Retinal pigment epithelial cell (primary cell): ENCODE measurements around the gene CLIC5.

ENCODE experiments used
- DNase-seq: peaks from one replicate; pipeline ENCODE4 v3.0.0-alpha.2; 2010; ENCODE audit warnings: low read depth
- H3K4me3 ChIP-seq: 2 replicates; pipeline ENCODE4 v1.5.1; 2011; ENCODE audit warnings: mild to moderate bottlenecking, low read length, control low read depth, moderate library complexity
- CTCF ChIP-seq: conservative IDR thresholded peaks from 2 replicates; pipeline ENCODE4 v1.5.1; 2011; ENCODE audit warnings: low read depth, low read length, control low read depth, inconsistent platforms

The CLIC5 gene

GRCh38 chr6:45922728-45923351 lies 92.8 kb downstream of the CLIC5 start:
- peak; percentile 90 for TF ChIP-seq CTCF
- H3K4me3 ChIP-seq, result no peak overlapping the region
- DNase-seq, result peak; percentile 37

GRCh38 chr6:45921691-45922281 lies 93.9 kb downstream of the CLIC5 start:
- DNase-seq, result no peak
- no peak overlapping the region for H3K4me3 ChIP-seq
- no peak for TF ChIP-seq CTCF

- H3K4me3 ChIP-seq, result no peak overlapping the region
- DNase-seq, result no peak
- no peak for TF ChIP-seq CTCF
These were observed 94.7 kb downstream of the CLIC5 start for GRCh38 chr6:45920819-45921511.

GRCh38 chr6:45917439-45917838 lies 98.2 kb downstream of the CLIC5 start:
- no peak for TF ChIP-seq CTCF
- no peak for DNase-seq
- H3K4me3 ChIP-seq, result no peak overlapping the region

GRCh38 chr6:45916692-45917091 lies 99.0 kb downstream of the CLIC5 start:
- no peak for TF ChIP-seq CTCF
- no peak overlapping the region for H3K4me3 ChIP-seq
- no peak for DNase-seq

GRCh38 chr6:45915780-45916468 lies 99.7 kb downstream of the CLIC5 start:
- TF ChIP-seq CTCF, result no peak
- DNase-seq, result no peak
- no peak overlapping the region for H3K4me3 ChIP-seq
